ENCODE measurements around the gene GRK7.

GRCh38 chr3:141764045-141764444 is 837 bp downstream of the GRK7 start:
- TF ChIP-seq POLR2A (IDR thresholded peaks at IDR 0.05) (no peak), CTCF (IDR thresholded peaks at IDR 0.05) (no peak)

Data from transverse colon (tissue), 3 donors.